Measurements from ENCODE around the gene PPL. TPM values are rescaled to one million over a fixed set of nuclear protein-coding genes. Genes with fewer than 3 reads are reported as not detected.
"Not testable (repeated sequence)": the region's sequence is repeated elsewhere in the genome, so short reads cannot be mapped to it uniquely, and the experiment has no call there.

The PPL gene
- total and polyA plus RNA-seq, 8 donors, result 30.4 to 77.1 (median 37.2) TPM

GRCh38 chr16:4957720-4958509, 21.0 kb upstream of the PPL start, which contains the start of gene SEC14L5:
TSS of gene SEC14L5 (plus strand) at chr16:4958330. CDS start at chr16:4959324, 994 bp downstream.
- H3K9me3 ChIP-seq, result no peaks in the 10 kb centered on the region
- peak within 1 kb of the TSS; percentile 32 to 48 for H3K4me3 ChIP-seq
- ATAC-seq (peak; percentile 95), DNase-seq (peak; percentile 79 to 98 (median 96))
- intact Hi-C loops (cut with DNase I), result no loop called here
- no peaks in the 10 kb centered on the region for H3K36me3 ChIP-seq
- peak within 1 kb of the TSS; percentile 30 to 65 for H3K27ac ChIP-seq
- H3K4me1 ChIP-seq, result peaks cover 4 to 25% of the 10 kb centered on the region in 2 donors
- TF ChIP-seq, protein P1, sequence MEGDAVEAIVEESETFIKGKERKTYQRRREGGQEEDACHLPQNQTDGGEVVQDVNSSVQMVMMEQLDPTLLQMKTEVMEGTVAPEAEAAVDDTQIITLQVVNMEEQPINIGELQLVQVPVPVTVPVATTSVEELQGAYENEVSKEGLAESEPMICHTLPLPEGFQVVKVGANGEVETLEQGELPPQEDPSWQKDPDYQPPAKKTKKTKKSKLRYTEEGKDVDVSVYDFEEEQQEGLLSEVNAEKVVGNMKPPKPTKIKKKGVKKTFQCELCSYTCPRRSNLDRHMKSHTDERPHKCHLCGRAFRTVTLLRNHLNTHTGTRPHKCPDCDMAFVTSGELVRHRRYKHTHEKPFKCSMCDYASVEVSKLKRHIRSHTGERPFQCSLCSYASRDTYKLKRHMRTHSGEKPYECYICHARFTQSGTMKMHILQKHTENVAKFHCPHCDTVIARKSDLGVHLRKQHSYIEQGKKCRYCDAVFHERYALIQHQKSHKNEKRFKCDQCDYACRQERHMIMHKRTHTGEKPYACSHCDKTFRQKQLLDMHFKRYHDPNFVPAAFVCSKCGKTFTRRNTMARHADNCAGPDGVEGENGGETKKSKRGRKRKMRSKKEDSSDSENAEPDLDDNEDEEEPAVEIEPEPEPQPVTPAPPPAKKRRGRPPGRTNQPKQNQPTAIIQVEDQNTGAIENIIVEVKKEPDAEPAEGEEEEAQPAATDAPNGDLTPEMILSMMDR (IDR thresholded peaks at IDR 0.05), result no peak
- H3K27me3 ChIP-seq, result peaks cover 0 to 30% of the 10 kb centered on the region in 2 donors

DNA sequence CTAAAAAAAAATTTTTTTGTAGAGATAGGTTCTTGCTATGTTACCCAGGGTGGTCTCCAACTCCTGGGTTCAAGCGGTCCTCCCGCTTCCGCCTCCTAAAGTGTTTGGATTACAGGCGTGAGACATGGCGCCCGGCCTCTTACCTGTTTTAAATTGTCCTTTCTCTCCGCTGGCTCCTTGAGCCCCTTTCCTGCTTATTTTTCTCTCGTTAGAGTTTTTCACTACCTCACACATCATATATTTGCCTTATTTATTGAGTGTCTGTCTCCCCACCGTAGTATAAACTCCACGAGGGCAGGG, 20.4 kb upstream of the PPL start:
- intact Hi-C loops (cut with DNase I), result no loop called here

GRCh38 chr16:4954714-4955113, 17.8 kb upstream of the PPL start:
- TF ChIP-seq, protein P1 (IDR thresholded peaks at IDR 0.05), result no peak
- H3K36me3 ChIP-seq, result no peaks in the 10 kb centered on the region
- peaks cover 0 to 16% of the 10 kb centered on the region in 2 donors for H3K27me3 ChIP-seq
- ATAC-seq (no peak), DNase-seq (peak in 1 of 4 donors; percentile 3)
- no peak overlapping the region for H3K4me3 ChIP-seq
- intact Hi-C loops (cut with DNase I), result no loop called here
- H3K4me1 ChIP-seq, result peaks cover 4 to 25% of the 10 kb centered on the region in 2 donors
- H3K9me3 ChIP-seq, result no peaks in the 10 kb centered on the region
- H3K27ac ChIP-seq, result no peak overlapping the region

More for the DNA sequence above, 20.4 kb upstream of the PPL start:
- H3K4me1 ChIP-seq, result peaks cover 4 to 25% of the 10 kb centered on the region in 2 donors
- H3K9me3 ChIP-seq, result no peaks in the 10 kb centered on the region
- TF ChIP-seq, protein P1 (IDR thresholded peaks at IDR 0.05), result no peak
- ATAC-seq (no peak), DNase-seq (no peak)
- H3K27ac ChIP-seq, result peak overlapping the region; percentile 30 to 65
- H3K4me3 ChIP-seq, result peak overlapping the region; percentile 30 to 48
- H3K36me3 ChIP-seq, result no peaks in the 10 kb centered on the region
- peaks cover 0 to 30% of the 10 kb centered on the region in 2 donors for H3K27me3 ChIP-seq

DNA sequence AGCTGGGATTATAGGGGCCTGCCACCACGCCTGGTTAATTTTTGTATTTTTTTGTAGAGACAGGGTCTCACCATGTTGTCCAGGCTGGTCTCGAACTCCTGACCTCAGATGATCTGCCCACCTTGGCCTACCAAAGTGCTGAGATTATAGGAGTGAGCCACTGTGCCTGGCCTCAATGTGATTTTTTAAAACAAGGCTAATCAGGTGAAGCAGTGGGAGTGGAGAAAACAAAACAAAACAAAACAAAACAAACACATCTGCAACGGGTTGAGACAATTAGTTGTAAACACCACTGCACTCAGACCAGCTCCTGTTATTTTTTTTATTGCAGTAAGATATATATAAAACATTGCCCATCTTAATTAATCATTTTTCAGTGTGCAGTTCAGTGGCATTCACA, 14.6 kb upstream of the PPL start:
- DNase-seq; H3K9me3 ChIP-seq; H3K36me3 ChIP-seq; H3K27me3 ChIP-seq; H3K27ac ChIP-seq; ATAC-seq; H3K4me3 ChIP-seq; intact Hi-C loops (cut with DNase I): not testable (repeated sequence)
- peaks cover 0 to 11% of the 10 kb centered on the region in 2 donors for H3K4me1 ChIP-seq

GRCh38 chr16:4949986-4950385, 13.0 kb upstream of the PPL start:
- DNase-seq, result peak in 1 of 4 donors; percentile 19
- Histone ChIP-seq H3K36me3 (no peaks in the 10 kb centered on the region), H3K9me3 (no peaks in the 10 kb centered on the region), H3K4me1 (peaks cover 5 to 16% of the 10 kb centered on the region in 2 donors), H3K4me3 (no peak overlapping the region), H3K27me3 (peaks cover 0 to 5% of the 10 kb centered on the region in 2 donors), H3K27ac (no peak overlapping the region)
- ATAC-seq, result no peak
- TF ChIP-seq, protein P1 (IDR thresholded peaks at IDR 0.05), result no peak
- intact Hi-C loops (cut with DNase I), result no loop called here

Data from left lung (tissue), 10 donors.